GM21360 (cell line): ENCODE data around the gene EYA4.

Experiments used
- ATAC-seq: cut with Tn5 transposase; IDR thresholded peaks from one replicate; pipeline ENCODE4 v1.9.1; 2021; ENCODE audit warnings: mild to moderate bottlenecking, moderate library complexity; ENCODE audit not compliant: unreplicated experiment

The EYA4 gene

DNA sequence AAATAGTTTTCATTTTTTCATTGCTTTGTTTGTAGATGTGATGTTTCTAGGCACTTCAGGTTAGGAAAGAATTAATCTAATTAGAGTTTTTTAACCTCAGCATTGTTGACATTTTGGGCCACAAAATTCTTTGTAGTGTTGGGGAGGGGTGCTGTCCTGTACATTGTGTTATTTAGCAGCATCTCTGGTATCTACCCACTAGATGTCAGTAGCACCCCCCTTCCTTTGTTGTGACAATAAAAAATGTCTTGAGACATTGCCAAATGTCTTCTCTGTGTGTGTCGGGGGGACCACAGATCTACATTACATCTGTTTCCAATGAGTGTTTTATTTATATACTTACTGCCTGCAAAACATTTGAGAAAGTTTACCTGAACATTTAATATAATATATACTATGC, 45.6 kb downstream of the EYA4 start:
- no peak for ATAC-seq

DNA sequence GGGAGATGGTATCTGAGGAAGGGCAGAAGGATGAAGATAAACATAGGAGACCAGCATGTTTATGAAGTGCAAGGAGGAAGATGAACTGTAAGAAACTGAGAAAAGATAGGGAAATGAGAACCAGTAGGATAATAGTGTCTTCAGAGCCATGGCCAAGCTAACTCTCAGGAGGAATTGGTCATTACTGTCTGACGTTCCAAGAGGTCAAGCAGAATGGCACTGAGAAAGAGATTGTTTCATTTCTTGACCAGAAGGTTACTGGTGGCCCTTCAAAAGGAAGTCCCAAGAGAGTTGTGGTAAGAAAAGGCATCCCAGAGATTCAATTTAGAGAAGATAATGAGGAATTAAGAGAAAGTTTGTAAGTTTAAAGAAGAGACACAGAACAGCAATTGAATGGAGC, 47.5 kb downstream of the EYA4 start:
- ATAC-seq, result no peak

DNA sequence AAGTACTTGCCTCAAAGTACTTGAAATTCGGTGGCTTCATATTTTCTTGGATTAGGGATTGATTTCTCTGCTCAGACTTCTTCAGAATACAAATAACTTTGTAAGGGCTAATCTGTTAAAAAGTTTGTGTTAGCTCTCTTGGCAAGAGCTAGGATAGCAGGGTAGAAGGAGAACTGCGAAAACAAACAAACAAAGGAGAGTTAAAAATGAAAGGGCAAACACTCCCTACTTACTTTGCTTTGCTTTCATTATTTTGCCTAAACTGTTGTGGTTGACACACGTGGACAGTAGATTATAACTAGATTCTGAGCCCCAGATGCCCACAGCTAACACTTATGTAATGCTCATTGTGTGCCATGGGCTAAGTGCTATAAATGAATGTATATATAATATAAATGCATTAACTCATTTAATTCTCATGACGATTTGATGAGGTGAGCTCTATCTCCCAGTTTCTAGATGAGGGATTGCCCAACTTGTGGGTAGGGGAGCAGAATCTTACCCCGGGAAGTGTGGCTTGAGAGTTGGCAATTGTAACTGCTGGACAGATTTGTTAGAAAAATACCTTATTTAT, 48.7 kb downstream of the EYA4 start:
- no peak for ATAC-seq

DNA sequence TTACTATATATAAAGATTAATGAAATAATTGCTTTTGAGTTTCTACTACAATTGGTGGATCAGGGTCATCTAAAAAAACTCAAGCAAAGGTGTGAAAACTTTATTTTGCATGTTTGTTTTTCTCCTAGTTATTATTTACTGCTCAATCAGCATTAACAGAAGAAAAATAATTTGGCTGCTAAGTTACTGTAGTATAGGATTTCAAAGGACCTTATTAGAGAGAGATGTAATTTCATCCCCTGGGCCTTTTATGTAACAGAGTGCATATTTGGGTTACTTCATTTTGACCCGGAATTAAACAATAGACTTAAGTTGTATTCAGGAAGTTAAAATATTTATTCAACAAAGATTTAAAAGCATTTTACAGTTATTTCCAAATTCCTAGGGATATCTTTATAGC, 49.8 kb downstream of the EYA4 start:
- ATAC-seq, result no peak

DNA sequence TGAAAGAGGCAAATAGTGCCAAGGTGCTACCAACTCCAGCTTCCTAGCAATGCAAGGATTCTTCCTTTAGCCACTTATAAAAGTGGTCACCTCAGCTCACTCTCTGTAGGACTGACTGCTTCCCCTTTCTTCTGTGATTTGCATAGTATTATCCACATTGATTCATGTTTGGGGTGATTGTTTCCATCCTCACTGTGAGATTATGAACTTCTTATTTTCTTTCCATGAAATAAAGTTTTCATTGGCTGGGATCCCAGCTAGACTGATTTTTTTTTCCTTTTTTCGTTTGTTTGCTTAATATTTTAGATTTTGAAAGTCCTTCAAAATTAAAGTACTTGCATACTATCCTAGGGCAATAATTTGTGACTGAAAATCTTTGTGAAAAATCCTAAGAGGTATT, 50.5 kb downstream of the EYA4 start:
- ATAC-seq, result no peak

DNA sequence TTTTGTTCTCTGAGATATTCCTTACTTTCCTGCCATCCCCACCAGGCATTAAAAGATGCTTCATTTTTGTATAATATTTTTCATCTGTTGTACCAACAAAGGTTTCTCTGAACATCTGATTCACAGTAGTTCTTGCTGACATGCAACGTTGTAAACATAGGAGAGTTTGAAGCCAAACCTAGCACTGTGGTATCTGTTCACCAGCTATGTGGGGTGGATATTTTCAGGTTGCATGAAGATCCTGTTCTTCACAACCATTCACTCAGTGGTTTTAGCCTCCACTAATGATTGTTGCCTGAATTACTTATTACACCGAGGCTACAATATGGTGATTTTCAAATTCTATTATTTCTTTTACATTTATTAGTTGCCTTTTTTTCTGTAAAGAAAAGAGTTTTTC, 56.5 kb downstream of the EYA4 start:
- ATAC-seq, result no peak

DNA sequence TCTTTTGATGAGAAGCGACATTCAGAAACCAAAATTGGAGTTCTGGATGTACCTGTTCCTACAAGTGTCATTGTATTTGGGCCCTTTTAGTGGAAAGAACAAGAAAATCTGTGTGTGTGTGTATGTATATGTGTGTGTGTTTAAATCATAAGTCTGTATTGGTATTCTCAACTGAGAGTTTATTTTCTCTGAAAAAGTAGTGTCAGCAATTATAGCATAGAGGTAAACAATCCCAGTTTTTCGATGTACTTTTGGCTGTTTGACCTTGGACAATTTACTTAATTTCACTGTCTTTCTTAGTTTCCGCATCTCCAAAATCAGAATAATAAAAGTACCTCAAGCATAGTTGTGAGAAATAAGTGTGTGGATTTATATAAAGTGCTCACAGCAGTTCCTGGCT, 57.2 kb downstream of the EYA4 start:
- ATAC-seq, result no peak

DNA sequence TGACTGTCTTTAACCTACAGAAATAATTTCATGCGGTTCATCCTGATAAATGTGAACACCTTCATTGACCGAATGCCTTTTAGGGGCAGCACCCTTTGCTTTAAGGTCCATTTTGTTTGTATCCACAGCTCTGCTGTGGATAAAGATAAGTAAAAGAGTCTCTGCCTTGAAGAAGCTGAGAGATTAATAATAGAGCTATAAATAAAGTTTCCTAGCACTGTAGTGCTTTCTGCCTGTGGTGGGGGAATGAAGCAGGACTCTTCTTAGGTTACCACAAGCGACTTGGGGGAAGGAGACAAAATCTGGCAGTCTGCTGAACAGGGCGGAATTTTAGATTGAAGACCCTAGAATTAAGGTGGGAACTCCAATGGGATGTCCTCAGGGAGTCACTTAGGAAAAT, 57.6 kb downstream of the EYA4 start:
- ATAC-seq, result no peak

DNA sequence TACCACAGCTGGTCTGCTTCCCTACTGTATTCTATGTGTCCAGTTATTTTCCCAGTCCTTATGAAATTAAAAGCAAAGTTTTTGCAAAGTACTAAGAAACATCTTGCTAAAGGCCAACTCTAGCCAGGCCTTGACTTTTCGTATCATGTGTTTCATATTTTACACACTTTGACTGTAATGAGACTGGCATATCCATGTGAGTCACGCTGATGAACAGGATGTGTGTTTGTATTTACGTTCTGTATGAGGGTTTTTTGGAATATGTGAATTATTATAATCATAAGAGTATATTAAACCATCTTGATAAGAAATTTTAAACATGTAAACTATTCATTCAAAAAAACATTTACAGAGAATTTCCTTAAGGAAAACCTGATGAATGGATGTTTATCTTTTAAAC, 59.7 kb downstream of the EYA4 start:
- ATAC-seq, result no peak

DNA sequence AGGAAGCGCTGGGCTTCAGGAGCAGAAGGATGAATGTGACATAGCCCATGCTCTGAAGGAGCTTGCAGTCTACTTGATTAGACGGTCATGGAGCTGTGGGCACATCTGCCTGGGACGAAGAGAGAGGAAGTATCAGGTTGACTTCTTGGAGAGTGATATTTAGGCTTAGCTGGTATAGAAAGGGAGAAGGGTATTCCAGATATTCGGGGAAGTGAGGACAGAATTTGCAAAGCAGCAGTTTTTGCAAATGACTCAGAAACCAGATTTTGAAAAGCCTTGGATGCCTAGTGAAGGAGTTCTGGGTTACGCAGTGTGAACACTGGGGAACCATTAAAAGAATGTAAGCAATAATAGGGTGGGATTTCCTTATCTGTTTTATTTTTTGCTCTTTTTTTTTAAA, 60.7 kb downstream of the EYA4 start:
- ATAC-seq, result no peak

DNA sequence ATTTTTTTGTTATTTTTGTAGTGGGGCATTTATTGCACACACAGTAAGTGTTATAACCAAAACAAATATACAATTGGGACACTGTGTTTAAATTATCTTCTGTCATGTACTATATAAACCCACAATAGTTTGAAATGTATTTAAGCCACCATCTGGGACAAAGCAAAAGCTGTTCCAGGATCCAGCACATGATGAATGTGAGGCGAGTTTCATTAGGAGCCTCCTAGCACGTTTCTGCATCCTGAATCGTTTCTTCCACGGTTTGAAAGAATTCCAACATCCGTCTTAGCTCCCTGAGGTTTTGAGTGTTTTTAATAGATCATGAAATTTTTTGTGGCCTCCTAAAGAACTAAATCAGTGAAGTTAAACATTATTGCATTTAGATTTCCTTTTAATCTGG, 65.8 kb downstream of the EYA4 start:
- ATAC-seq, result no peak

DNA sequence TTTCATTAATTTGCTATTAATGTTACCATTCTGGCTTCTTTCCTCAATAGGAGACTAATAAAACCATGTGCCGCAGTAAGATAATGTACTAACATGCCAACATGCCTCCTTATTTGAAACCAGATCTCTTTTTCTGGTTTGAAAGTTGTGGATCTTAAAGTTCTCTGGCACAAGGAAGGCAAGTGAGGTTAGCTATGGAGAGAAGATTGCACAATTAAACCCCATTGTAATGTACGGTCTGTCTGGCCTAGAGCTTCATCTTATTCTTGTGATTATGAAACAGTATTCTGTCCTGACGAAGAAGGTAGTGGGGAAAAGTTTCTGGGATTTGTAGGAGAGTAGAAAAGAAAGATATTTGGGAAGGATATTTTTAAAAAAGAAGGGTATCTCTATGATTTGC, 68.4 kb downstream of the EYA4 start:
- no peak for ATAC-seq

DNA sequence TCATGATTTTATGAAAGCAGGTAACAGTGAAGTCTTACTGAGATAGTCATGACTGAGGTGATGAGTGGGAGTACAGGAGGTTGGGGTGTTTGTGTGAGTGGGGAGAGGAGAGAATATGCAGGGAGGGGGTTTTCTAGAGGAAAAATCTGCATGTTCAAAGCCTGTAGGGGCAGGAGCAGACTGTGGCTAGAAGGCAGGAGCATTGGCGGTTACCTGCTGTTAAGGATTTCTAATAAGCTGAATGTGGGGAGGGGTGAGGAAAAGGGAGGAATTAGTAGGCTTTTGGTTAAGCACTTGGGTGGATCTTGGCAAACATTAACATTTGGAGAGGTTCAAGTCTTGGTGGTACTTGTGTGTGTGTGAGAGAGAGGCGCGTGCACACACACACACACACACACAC, 70.8 kb downstream of the EYA4 start:
- no peak for ATAC-seq

DNA sequence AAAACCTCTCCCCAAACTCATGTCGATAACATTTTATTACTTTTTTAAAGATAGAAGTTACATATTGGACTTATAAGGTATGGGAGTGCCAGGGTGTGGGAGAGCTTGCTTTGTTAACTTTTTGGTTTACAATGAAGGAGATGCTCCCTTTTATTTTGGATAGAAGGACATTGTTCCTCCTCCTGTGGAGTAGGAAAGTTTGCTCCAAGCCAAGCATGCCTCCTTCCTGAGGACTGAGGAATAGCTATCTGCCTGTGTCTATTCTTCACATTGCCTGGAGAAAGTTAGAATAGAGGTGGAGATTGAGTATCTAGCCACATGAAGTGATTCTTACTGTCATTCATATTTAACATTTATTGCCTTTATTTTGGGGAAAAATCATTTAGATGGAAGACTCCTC, 71.9 kb downstream of the EYA4 start:
- ATAC-seq, result no peak

DNA sequence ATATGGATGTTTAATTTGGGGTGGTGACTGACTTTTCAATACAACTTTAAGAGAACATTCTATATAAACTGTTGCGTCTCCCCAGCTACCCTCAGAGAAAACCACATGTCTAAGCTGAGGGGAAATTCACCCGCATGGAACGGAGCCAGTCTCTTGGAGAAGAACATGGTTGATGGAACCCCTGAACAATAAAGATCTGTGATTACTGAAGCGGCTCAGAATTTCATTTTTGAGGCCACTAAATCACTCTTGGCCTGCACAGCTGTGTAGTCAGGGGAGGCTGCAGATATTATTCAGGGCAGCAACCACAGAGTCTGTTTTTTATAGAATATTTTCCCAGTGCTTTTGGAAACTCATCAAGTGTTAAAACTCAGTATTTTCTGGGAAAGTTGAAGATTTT, 73.8 kb downstream of the EYA4 start:
- no peak for ATAC-seq

DNA sequence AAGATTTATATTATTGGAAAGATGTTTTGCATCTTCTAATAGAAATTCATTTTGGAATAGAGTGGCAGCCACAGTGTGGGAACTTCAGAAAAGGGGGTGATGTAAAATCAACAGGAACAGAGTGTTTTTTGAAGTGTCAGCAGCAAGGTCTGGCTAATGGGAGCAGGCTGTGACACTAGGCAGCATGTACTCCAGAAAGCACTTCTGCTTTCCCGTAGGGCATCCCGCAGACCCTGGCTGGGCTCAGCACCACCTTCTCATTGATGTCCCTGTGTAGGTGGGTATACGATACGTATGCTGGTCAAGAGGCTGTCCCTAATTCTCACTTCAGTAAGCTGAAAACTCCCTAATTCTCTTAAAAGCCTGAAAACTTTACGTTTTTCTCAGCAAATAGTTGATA, 74.7 kb downstream of the EYA4 start:
- no peak for ATAC-seq

DNA sequence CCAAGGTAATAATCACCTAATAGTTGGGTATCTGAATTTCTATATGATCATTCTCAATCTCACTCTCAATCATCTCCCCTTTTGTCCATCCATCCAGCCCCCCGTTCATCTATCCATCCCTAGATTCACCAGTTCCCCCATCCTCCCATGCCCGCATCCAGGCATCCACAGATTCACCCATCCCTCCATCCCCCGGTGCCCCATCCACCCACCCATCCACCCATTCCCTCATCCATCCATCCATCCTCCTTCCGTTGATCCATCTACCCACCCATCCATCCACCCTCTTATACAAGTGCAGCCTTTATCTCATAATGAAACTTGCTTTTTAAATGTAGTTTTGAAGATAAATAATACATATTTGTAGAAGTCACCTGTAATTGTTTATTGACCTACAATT, 76.5 kb downstream of the EYA4 start:
- no peak for ATAC-seq

DNA sequence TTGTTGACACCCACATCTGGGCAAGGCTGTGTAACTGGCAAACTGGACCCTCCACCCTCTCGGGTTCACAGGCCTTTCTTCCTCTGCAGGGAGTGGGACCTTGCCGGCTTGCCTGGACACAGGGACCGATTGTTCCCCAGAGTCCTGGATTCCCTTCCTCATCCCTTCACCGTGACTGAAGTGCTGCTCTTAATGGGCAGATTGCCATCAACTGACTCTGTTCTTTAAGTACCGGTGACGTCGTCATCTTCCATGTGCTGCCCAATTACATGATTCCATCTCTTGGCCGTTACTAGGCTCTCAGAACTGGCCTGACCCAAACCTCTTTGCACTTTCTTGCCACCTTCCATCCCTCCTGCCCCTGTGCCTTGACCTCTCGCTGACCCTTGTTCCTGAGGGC, 85.4 kb downstream of the EYA4 start:
- ATAC-seq, result no peak

DNA sequence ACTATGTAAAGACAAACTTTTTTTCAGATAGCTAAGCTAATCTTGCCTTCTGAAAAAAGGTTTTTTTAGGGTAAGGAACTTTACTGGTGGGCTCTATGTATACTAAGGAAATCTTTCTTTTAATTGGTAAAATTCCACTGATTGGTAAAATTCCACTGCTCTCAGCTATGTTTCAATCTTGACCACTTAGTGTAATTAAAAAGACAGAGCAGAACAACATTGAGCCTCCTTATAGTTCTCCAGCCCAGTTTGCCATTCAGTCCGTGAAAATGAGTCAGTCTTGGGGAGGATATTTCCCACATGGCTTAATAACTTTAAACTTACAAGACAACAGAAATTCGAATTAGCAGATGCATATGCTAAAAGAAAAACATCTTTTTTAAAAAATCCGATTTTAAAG, 92.7 kb downstream of the EYA4 start:
- no peak for ATAC-seq

DNA sequence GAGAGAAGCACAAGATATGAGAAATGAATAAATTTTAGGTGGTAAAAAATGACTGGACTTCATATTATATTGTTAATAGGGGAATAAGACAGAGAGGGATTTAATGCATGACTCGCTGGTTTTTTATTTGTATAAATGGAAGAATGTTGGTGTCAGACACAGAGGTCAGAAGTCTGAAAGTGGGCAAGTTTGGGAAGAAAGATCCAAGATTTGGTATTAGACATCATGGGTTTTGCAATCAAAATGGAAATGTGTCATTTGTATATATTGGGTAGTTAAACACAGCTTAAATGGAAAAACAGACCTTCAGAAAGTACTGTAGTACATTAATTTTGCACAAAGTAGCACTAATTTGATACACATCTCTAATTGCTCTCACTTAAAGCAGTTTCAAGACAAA, 96.2 kb downstream of the EYA4 start:
- no peak for ATAC-seq

DNA sequence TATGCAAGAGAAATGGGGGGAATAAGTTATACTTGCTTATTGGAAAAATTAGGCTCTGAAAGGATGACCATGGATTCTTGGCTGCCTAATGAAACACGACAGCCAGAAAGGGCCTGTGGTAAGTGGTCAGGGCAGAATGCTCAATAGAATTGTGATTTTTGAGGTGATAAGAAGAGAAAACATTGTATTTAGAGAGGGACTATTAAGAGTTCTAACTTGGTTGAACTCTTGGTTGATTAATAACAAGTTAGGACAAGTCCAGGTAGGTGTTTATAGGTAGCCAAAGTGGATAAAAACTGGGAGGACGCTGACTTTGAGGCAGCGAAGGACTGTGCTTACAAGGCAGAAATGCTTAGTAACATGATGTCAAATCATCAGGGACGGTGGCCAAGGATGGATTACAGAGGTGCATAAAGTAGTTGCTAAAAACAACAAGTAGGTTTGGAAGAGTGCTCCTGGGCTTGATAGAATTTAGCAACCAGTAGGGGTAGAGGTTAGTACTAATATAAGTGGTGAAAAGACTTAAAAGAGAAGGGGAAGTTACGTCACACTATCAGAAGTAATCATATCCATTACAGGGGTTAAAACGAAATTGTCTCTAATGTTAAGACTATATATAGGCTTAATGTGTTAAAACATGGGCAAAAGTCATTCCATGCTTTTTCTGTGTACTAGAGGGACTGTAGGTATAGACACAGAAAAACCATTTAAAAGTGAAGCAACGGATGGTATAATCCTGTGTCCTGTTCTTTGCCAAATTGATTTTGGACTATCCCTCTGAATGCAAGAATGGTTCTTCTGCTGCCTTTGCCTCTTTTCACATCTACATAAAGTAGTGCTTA, 98.6 kb downstream of the EYA4 start:
- no peak for ATAC-seq

DNA sequence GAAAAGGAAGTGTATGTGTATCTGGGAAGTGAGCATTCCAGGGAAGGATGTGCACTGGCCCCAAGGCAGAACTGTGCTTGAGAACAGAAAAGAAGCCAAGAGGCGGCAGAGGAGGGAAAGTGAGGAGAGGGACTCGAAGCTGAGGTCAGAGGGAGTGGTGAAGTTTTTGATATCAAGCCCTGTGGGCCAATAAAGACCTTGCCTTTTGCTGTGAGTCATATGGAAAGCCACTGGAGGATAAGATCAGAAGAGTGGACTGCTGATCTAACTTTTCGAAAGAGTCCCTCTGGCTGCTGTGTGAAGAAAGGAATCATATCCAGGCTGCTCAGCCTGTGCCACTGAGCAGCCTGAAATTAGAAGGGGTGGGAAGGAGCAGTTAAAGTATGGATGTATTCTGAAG, 99.4 kb downstream of the EYA4 start:
- ATAC-seq, result no peak

DNA sequence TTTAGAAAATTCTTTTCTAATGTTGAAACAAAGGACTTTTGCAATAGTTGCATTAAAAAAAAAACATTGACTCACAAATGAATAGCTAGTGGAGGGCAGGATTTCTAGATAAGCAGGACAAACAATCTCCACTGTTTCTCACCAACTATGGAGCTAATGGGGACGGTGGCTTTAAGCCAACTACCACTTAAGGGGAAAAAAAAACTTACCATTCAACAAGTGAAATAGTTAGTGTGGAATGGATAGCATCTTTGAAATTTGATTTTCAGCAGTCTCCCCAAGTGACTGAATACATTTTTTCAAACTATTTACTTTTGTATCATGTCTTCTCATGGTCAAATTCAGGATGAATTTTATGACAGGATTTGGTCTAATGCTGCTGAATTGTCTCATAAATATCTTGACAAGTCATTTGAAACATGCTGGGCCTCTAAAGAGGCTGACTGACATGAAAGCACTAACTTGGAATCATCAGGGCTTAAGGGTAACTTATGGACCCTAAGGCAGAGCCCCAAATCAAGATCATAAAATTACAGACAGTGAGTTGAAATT, 100.5 kb downstream of the EYA4 start:
- ATAC-seq, result no peak
